ENCODE results near the gene C11orf21. TPM values are rescaled to one million over a fixed set of nuclear protein-coding genes. Genes with fewer than 3 reads are reported as not detected.

C11orf21 gene
- total and polyA plus RNA-seq, 12 donors, result 0.04 to 2.1 (median 0.37) TPM

GRCh38 chr11:2277008-2277346, 24.7 kb downstream of the C11orf21 start:
- 54 to 61% (median 57%) methylated on average over 6 of the region's 6 CpGs for WGBS, 4 donors

GRCh38 chr11:2276280-2277007, 25.3 kb downstream of the C11orf21 start:
- intact Hi-C loops (cut with DNase I), result no loop called here
- TF ChIP-seq POLR2A (IDR thresholded peaks at IDR 0.05), result no peak
- TF ChIP-seq, protein P1, sequence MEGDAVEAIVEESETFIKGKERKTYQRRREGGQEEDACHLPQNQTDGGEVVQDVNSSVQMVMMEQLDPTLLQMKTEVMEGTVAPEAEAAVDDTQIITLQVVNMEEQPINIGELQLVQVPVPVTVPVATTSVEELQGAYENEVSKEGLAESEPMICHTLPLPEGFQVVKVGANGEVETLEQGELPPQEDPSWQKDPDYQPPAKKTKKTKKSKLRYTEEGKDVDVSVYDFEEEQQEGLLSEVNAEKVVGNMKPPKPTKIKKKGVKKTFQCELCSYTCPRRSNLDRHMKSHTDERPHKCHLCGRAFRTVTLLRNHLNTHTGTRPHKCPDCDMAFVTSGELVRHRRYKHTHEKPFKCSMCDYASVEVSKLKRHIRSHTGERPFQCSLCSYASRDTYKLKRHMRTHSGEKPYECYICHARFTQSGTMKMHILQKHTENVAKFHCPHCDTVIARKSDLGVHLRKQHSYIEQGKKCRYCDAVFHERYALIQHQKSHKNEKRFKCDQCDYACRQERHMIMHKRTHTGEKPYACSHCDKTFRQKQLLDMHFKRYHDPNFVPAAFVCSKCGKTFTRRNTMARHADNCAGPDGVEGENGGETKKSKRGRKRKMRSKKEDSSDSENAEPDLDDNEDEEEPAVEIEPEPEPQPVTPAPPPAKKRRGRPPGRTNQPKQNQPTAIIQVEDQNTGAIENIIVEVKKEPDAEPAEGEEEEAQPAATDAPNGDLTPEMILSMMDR (IDR thresholded peaks at IDR 0.05), result no peak
- peaks cover 10% of the 10 kb centered on the region for H3K27me3 ChIP-seq
- H3K4me1 ChIP-seq (replicated peaks in 1 of 2), result no peaks in the 10 kb centered on the region
- H3K36me3 ChIP-seq (replicated peaks in 1 of 2), result no peaks in the 10 kb centered on the region
- peaks cover 0 to 4% (median 0%) of the 10 kb centered on the region in 3 donors for H3K9me3 ChIP-seq (replicated peaks in 1 of 3)
- 80 to 95% (median 87%) methylated on average over 13 to 14 of the region's 14 CpGs for WGBS, 4 donors
- DNase-seq, result peak in 1 of 7 donors; percentile 36
- no peak overlapping the region for H3K27ac ChIP-seq
- no peak overlapping the region for H3K4me3 ChIP-seq

More at GRCh38 chr11:2277008-2277346, 24.7 kb downstream of the C11orf21 start:
- peak in 2 of 7 donors; percentile 15 to 41 for DNase-seq
- Histone ChIP-seq H3K27me3 (peaks cover 5% of the 10 kb centered on the region), H3K9me3 (replicated peaks in 1 of 3) (peaks cover 0 to 4% (median 0%) of the 10 kb centered on the region in 3 donors), H3K36me3 (replicated peaks in 1 of 2) (no peaks in the 10 kb centered on the region), H3K4me1 (replicated peaks in 1 of 2) (no peaks in the 10 kb centered on the region), H3K4me3 (no peak overlapping the region), H3K27ac (peak overlapping the region in 1 of 5 donors; percentile 32)
- TF ChIP-seq POLR2A (IDR thresholded peaks at IDR 0.05), result no peak
- TF ChIP-seq, protein P1 (IDR thresholded peaks at IDR 0.05), result no peak
- intact Hi-C loops (cut with DNase I), result no loop called here

- WGBS, 4 donors, result 86 to 95% (median 88%) methylated on average over 15 to 30 of the region's 30 CpGs
- H3K36me3 ChIP-seq (replicated peaks in 1 of 2), result no peaks in the 10 kb centered on the region
Observed at GRCh38 chr11:2275334-2276279, 26.1 kb downstream of the C11orf21 start.

More at GRCh38 chr11:2275334-2276279, 26.1 kb downstream of the C11orf21 start:
- Histone ChIP-seq H3K9me3 (replicated peaks in 1 of 3) (peaks cover 0 to 4% (median 0%) of the 10 kb centered on the region in 3 donors), H3K4me3 (no peak overlapping the region), H3K4me1 (replicated peaks in 1 of 2) (no peaks in the 10 kb centered on the region), H3K27ac (no peak overlapping the region), H3K27me3 (peaks cover 18% of the 10 kb centered on the region)
- intact Hi-C loops (cut with DNase I), result no loop called here
- TF ChIP-seq, protein P1 (IDR thresholded peaks at IDR 0.05), result no peak
- TF ChIP-seq POLR2A (IDR thresholded peaks at IDR 0.05), result no peak
- peak in 1 of 7 donors; percentile 30 for DNase-seq

Measured in adrenal gland (tissue), 12 donors.